SK-N-SH (cell line): ENCODE results near the gene PTGR2. TPM values are rescaled to one million over a fixed set of nuclear protein-coding genes. Genes with fewer than 3 reads are reported as not detected.

ENCODE experiments used
- CTCF ChIA-PET: fragments of 300-600, 350-600 bp; formaldehyde crosslinking; extraction: SDS; loops from one replicate; lab custom pipeline; 2021; lab: Yijun Ruan, JAX
- POLR2A ChIA-PET: fragments of 350-600 bp; sonication (Branson Sonifier 250); formaldehyde crosslinking; extraction: SDS; loops from one replicate; lab custom pipeline; 2020; ENCODE audit warnings: antibody characterized with exemption, inconsistent platforms; lab: Yijun Ruan, JAX
- DNase-seq: peaks from one replicate; pipeline ENCODE4 v3.0.0; 2012
- H2AFZ ChIP-seq: fragments of 200-600 bp; sonication (generic); 2 replicates; pipeline ENCODE4 v1.8.1; 2016; ENCODE audit warnings: antibody characterized with exemption, mild to moderate bottlenecking, low read depth
- H3F3A ChIP-seq: fragments of 200-600 bp; sonication (generic); replicated peaks from 2 replicates; pipeline ENCODE3; 2016; ENCODE audit warnings: antibody characterized with exemption, mild to moderate bottlenecking; ENCODE audit not compliant: insufficient read depth
- H3K27ac ChIP-seq, 2 experiments: fragments of 200-500 bp in 1 of 2; fragments of 200-600 bp in 1 of 2; sonication (Bioruptor generic) in 1 of 2; sonication (generic), shearing (Covaris generic) in 1 of 2; 2 replicates each; pipeline versions ENCODE4 v1.5.1 to v1.6.1; 2014 to 2016; ENCODE audit warnings: low read depth in 2 of 2, inconsistent platforms in 1 of 2, low read length in 1 of 2, mild to moderate bottlenecking in 1 of 2, mixed read lengths in 1 of 2
- H3K27me3 ChIP-seq: fragments of 200-600 bp; sonication (generic), shearing (Covaris generic); 2 replicates; pipeline ENCODE4 v1.6.1; 2016; ENCODE audit warnings: mixed run types; ENCODE audit not compliant: insufficient read depth
- H3K36me3 ChIP-seq, 2 experiments: fragments of 200-500 bp in 1 of 2; fragments of 200-600 bp in 1 of 2; sonication (Bioruptor generic) in 1 of 2; sonication (generic) in 1 of 2; replicated peaks in 1 of 2; 2 replicates each; pipeline versions ENCODE3 to v1.5.1; 2014 to 2016; ENCODE audit warnings: low read length in 1 of 2, mild to moderate bottlenecking in 1 of 2; ENCODE audit not compliant: insufficient read depth in 2 of 2, control insufficient read depth in 1 of 2
- H3K4me1 ChIP-seq, 2 experiments: fragments of 200-500 bp in 1 of 2; fragments of 200-600 bp in 1 of 2; sonication (Bioruptor generic) in 1 of 2; sonication (generic), shearing (Covaris generic) in 1 of 2; 2 replicates each; pipeline versions ENCODE4 v1.5.1 to v1.6.1; 2014 to 2016; ENCODE audit warnings: low read depth in 1 of 2, low read length in 1 of 2, mixed run types in 1 of 2; ENCODE audit not compliant: insufficient read depth in 2 of 2, control insufficient read depth in 1 of 2
- H3K4me2 ChIP-seq: fragments of 200-600 bp; sonication (generic), shearing (Covaris generic); 2 replicates; pipeline ENCODE4 v1.6.1; 2017; ENCODE audit warnings: mixed run types
- H3K4me3 ChIP-seq, 2 experiments: fragments of 200-500 bp in 1 of 2; fragments of 200-600 bp in 1 of 2; sonication (Bioruptor generic) in 1 of 2; sonication (generic), shearing (Covaris generic) in 1 of 2; 2 replicates each; pipeline versions ENCODE4 v1.5.1 to v1.8.1; 2014 to 2016; ENCODE audit warnings: low read depth in 2 of 2, inconsistent platforms in 1 of 2, low read length in 1 of 2, mild to moderate bottlenecking in 1 of 2, mixed read lengths in 1 of 2, moderate library complexity in 1 of 2
- H3K79me2 ChIP-seq: fragments of 200-600 bp; sonication (generic); 2 replicates; pipeline ENCODE4 v1.8.1; 2017; ENCODE audit warnings: mild to moderate bottlenecking; ENCODE audit not compliant: insufficient read depth
- H3K9ac ChIP-seq: fragments of 200-600 bp; sonication (generic); 2 replicates; pipeline ENCODE4 v1.6.1; 2017; ENCODE audit warnings: mixed run types
- H3K9me2 ChIP-seq: fragments of 200-600 bp; sonication (generic); 2 replicates; pipeline ENCODE4 v1.6.1; 2017; ENCODE audit warnings: mixed run types
- H3K9me3 ChIP-seq: fragments of 200-600 bp; sonication (generic); 2 replicates; pipeline ENCODE4 v1.6.1; 2017; ENCODE audit warnings: mixed run types, mild to moderate bottlenecking, moderate library complexity
- H4K20me1 ChIP-seq: fragments of 200-600 bp; sonication (generic); 2 replicates; pipeline ENCODE4 v1.6.1; 2017; ENCODE audit warnings: mild to moderate bottlenecking, mixed run types; ENCODE audit not compliant: insufficient read depth
- CHD2 ChIP-seq: fragments of 150-350 bp; IDR thresholded peaks from 2 replicates; pipeline ENCODE4 v1.6.1; 2018; ENCODE audit warnings: low read length; ENCODE audit not compliant: partially characterized antibody
- CTCF ChIP-seq: fragments of 200-600 bp; sonication (generic); IDR thresholded peaks from 2 replicates; pipeline ENCODE4 v1.6.1; 2017; ENCODE audit warnings: antibody characterized with exemption, mild to moderate bottlenecking, moderate library complexity
- ELF1 ChIP-seq: IDR thresholded peaks from 2 replicates; pipeline ENCODE4 v1.4.0; 2012
- FOXM1 ChIP-seq: IDR thresholded peaks from 2 replicates; pipeline ENCODE4 v1.4.0; 2012; ENCODE audit warnings: low read depth, mild to moderate bottlenecking
- GABPA ChIP-seq: IDR thresholded peaks from 2 replicates; pipeline ENCODE4 v1.4.0; 2012; ENCODE audit warnings: low read depth, mild to moderate bottlenecking
- JUND ChIP-seq: IDR thresholded peaks from 2 replicates; pipeline ENCODE4 v1.4.0; 2012
- MAX ChIP-seq: IDR thresholded peaks from 2 replicates; pipeline ENCODE4 v1.4.0; 2012; ENCODE audit warnings: low read depth
- NRF1 ChIP-seq: IDR thresholded peaks from 2 replicates; pipeline ENCODE4 v1.6.1; 2012; ENCODE audit warnings: low read depth, mild to moderate bottlenecking, low read length
- RAD21 ChIP-seq: IDR thresholded peaks from 2 replicates; pipeline ENCODE4 v1.6.1; 2012; ENCODE audit warnings: mild to moderate bottlenecking, low read length
- RFX5 ChIP-seq: IDR thresholded peaks from 2 replicates; pipeline ENCODE4 v1.6.1; 2012; ENCODE audit warnings: mild to moderate bottlenecking, improper control_type of control experiment, low read length
- RXRA ChIP-seq: IDR thresholded peaks from 2 replicates; pipeline ENCODE4 v1.4.0; 2012; ENCODE audit warnings: low read depth, mild to moderate bottlenecking, borderline replicate concordance
- SIN3A ChIP-seq: IDR thresholded peaks from 2 replicates; pipeline ENCODE4 v1.6.1; 2012; ENCODE audit warnings: low read depth, mild to moderate bottlenecking, low read length, moderate library complexity, borderline replicate concordance
- SMC3 ChIP-seq: IDR thresholded peaks from 2 replicates; pipeline ENCODE4 v1.6.1; 2012; ENCODE audit warnings: low read depth, low read length, improper control_type of control experiment
- TAF1 ChIP-seq: IDR thresholded peaks from 2 replicates; pipeline ENCODE4 v1.6.1; 2012; ENCODE audit warnings: low read depth, mild to moderate bottlenecking, low read length, moderate library complexity, borderline replicate concordance
- TCF12 ChIP-seq: IDR thresholded peaks from 2 replicates; pipeline ENCODE4 v1.4.0; 2012
- TEAD4 ChIP-seq: IDR thresholded peaks from 2 replicates; pipeline ENCODE4 v1.4.0; 2012; ENCODE audit warnings: mild to moderate bottlenecking, borderline replicate concordance; ENCODE audit not compliant: insufficient read depth
- YY1 ChIP-seq: IDR thresholded peaks from 2 replicates; pipeline ENCODE4 v1.4.0; 2012; ENCODE audit warnings: low read depth, mild to moderate bottlenecking
- WGBS: methylation state at CpG from one replicate; pipeline ENCODE4 v1.1.6; 2017; ENCODE audit warnings: low lambda C conversion rate; 5-methylcytosine and 5-hydroxymethylcytosine counted together
- polyA plus RNA-seq, 3 experiments: library from polyadenylated mRNA; depleted of rRNA; stranded (reverse); fragments of >200 nt; gene quantifications; 2 replicates each; pipeline ENCODE4 v1.2.3, GENCODE V29; 2012
- TF ChIP-seq, protein P1 (sequence below): fragments of 150-350 bp; IDR thresholded peaks from 2 replicates; pipeline ENCODE4 v1.6.1; 2017; ENCODE audit warnings: antibody characterized with exemption, low read length, low read depth, borderline replicate concordance
- TF ChIP-seq, protein P2 (sequence below): IDR thresholded peaks from 2 replicates; pipeline ENCODE4 v1.4.0; 2012; ENCODE audit warnings: low read depth, borderline replicate concordance
- TF ChIP-seq, protein P3 (sequence below): IDR thresholded peaks from 2 replicates; pipeline ENCODE4; 2012

Gene PTGR2
- polyA plus RNA-seq, 1 of the 3 experiments (the other 2 are of a cell fraction): 7.1 TPM

DNA sequence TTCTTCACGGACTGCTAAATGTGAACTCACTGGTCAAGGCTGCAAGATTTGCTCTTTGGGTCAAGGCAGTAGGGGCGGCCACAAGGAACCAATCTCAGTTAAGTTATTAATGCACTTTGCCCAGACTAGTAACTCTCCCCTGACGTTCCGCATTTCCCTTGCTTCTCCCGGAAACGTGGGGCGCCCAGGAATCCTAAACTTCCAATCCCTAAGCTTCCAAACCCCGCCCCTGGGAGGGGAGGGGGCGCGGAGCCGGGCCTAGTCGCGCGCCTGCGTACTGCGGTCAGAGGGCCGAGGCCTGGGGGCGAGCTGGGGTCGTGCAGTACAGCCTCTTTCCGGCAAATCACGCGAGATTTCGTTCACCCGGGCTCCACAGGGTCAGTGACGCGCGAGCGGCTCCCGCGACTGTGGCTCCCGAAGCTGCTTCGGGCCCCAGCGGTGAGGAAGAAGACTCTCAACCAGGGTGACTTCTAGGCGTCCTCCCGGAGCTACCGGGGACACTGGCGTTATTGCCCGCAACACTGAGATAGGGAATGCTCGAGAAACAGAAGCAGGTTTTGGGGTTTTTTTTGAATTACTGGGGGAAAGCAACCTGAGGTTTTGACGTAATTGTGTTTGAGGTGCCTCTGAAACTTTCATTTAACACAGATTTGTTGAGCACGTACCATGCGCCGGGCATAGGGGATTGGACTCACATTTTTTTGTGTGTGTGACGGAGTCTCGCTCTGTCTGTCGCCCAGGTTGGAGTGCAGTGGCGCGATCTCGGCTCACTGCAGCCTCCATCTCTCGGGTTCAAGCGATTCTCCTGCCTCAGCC, at the start of gene PTGR2 (continued):
- TF ChIP-seq, protein P1, sequence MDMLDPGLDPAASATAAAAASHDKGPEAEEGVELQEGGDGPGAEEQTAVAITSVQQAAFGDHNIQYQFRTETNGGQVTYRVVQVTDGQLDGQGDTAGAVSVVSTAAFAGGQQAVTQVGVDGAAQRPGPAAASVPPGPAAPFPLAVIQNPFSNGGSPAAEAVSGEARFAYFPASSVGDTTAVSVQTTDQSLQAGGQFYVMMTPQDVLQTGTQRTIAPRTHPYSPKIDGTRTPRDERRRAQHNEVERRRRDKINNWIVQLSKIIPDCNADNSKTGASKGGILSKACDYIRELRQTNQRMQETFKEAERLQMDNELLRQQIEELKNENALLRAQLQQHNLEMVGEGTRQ: no peak
- TF ChIP-seq GABPA (peak; percentile 54), ELF1 (peak; percentile 78), CTCF (peak; percentile 9; the same call in 1 of the 2 replicates), JUND (no peak), TAF1 (peak; percentile 80; the same call in 1 of the 2 replicates), TCF12 (no peak)

- H3K4me2 ChIP-seq: no peak overlapping the region
- WGBS: 90% methylated on average over 10 of the region's 10 CpGs
- TF ChIP-seq FOXM1: no peak
- TF ChIP-seq RFX5: no peak
- no peak for TF ChIP-seq JUND
- TF ChIP-seq, protein P2, sequence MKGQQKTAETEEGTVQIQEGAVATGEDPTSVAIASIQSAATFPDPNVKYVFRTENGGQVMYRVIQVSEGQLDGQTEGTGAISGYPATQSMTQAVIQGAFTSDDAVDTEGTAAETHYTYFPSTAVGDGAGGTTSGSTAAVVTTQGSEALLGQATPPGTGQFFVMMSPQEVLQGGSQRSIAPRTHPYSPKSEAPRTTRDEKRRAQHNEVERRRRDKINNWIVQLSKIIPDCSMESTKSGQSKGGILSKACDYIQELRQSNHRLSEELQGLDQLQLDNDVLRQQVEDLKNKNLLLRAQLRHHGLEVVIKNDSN: no peak
- no peak for TF ChIP-seq RXRA
- TF ChIP-seq CHD2: no peak
- TF ChIP-seq SIN3A: no peak
- no peak for TF ChIP-seq NRF1
- TF ChIP-seq, protein P1: no peak
- TF ChIP-seq CTCF: no peak
- TF ChIP-seq, protein P3, sequence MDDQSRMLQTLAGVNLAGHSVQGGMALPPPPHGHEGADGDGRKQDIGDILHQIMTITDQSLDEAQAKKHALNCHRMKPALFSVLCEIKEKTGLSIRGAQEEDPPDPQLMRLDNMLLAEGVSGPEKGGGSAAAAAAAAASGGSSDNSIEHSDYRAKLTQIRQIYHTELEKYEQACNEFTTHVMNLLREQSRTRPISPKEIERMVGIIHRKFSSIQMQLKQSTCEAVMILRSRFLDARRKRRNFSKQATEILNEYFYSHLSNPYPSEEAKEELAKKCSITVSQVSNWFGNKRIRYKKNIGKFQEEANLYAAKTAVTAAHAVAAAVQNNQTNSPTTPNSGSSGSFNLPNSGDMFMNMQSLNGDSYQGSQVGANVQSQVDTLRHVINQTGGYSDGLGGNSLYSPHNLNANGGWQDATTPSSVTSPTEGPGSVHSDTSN: no peak
- no peak for TF ChIP-seq YY1
- no peak for TF ChIP-seq RAD21
- TF ChIP-seq TEAD4: no peak
- no peak for TF ChIP-seq MAX
- TF ChIP-seq SMC3: no peak
- TF ChIP-seq, all 33 proteins: peak for 0
- Histone ChIP-seq H3F3A (no peaks in the 10 kb centered on the region), H3K79me2 (no peaks in the 10 kb centered on the region), H3K27ac (no peak overlapping the region), H3K36me3 (no peaks in the 10 kb centered on the region), H3K9ac (no peak overlapping the region), H3K4me1 (no peaks in the 10 kb centered on the region), H2AFZ (peak overlapping the region; percentile 11; the same call in 1 of the 2 replicates), H3K27me3 (no peaks in the 10 kb centered on the region), H3K9me2 (no peaks in the 10 kb centered on the region), H4K20me1 (no peaks in the 10 kb centered on the region), H3K9me3 (no peaks in the 10 kb centered on the region), H3K4me3 (no peak overlapping the region)
- no peak for DNase-seq
- ChIA-PET POLR2A (no interaction called here), CTCF (interaction anchor here (0.5 to 3.1 kb wide), 3 partner anchors 25 to 284 kb away, joined by 3 to 11 read pairs (median 4); no protein-coding TSS in a partner anchor)
Measured at GRCh38 chr14:73802431-73803188, 49.0 kb upstream of the PTGR2 start.
